GM18499 (cell line): Measurements from ENCODE around the gene SLC12A9.
"Not testable (repeated sequence)": the region's sequence is repeated elsewhere in the genome, so short reads cannot be mapped to it uniquely, and the experiment has no call there.

Source experiments
- ATAC-seq: cut with Tn5 transposase; IDR thresholded peaks from one replicate; pipeline ENCODE4 v1.9.1; 2021; ENCODE audit warnings: moderate number of reproducible peaks; ENCODE audit not compliant: insufficient read depth, unreplicated experiment

SLC12A9 gene

DNA sequence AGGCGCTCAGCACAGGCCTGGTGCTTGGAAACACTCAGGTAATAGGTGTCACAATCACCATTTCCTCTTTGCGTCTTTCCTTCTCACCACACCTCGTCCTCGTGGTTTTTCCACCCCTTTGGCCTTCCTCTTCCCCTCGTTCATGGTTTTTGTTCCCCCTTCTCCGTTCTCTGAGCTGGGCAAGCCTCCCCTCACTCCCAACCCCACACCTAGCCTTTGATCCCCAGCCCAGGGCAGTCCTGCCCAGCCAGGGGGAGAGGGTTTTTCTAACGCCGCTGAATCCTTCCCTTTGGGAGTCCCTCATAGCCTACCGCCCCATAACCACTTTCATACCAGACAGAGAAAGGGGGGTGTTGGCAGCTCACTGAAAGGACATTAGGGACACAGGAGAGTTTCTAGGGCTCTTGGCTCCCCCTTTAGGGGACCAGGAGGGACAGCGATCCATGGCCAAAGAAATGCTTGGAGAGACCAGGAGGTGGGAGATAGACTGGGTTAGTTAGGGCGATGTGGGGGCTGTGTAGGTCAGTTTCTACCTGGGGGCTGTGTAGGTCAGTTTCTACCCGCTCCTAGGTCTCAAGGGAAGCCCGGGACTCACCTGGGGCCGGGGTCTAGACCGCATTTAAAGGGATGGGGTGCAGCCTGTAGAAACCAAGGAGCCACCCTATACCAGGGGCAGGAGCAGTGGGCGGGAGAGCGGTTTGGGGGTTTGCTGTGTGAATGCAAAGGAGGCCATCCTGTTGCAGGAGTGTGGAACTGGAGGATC lies 26.6 kb upstream of the SLC12A9 start:
- no peak for ATAC-seq

DNA sequence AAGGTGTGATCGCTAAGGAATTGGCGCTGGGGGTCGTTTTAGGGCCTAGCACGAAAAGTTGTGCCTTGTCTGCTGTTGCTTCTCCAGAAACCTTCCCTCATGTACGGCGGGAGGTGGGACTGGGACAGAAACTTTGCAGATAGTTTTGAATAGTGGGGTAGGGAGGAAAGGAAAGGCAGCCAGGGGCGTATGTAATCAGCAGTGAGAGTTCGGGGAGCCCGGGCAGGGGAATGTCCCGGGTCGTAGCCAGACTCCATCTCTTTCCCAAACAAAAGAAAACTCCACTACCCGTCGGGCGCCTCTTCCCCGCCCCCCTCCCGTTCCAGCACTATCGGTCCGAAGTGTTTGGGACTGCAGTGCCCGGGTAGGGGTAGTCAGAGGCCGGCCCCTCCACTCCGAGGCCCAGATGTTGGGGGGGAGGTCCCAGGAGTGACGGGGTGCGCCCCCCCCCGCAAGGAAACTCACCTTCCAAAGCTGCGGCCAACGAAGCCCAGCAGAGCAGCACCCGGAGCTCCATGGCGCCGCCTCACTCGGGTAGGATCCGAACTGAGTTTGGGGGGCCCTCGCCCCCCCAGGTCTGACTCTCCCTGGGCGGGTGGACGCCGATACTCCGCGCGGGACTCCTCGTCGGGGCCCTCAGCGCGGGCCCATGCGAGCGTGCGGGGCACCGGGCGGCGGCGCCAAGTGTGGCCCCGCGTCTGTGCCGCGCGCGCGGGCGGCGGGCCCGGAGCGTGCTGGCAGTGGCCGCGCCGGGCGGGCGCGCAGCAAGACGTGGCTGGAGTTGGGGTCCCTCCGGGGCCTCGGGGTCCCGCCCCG lies 25.8 kb upstream of the SLC12A9 start:
- no peak for ATAC-seq

DNA sequence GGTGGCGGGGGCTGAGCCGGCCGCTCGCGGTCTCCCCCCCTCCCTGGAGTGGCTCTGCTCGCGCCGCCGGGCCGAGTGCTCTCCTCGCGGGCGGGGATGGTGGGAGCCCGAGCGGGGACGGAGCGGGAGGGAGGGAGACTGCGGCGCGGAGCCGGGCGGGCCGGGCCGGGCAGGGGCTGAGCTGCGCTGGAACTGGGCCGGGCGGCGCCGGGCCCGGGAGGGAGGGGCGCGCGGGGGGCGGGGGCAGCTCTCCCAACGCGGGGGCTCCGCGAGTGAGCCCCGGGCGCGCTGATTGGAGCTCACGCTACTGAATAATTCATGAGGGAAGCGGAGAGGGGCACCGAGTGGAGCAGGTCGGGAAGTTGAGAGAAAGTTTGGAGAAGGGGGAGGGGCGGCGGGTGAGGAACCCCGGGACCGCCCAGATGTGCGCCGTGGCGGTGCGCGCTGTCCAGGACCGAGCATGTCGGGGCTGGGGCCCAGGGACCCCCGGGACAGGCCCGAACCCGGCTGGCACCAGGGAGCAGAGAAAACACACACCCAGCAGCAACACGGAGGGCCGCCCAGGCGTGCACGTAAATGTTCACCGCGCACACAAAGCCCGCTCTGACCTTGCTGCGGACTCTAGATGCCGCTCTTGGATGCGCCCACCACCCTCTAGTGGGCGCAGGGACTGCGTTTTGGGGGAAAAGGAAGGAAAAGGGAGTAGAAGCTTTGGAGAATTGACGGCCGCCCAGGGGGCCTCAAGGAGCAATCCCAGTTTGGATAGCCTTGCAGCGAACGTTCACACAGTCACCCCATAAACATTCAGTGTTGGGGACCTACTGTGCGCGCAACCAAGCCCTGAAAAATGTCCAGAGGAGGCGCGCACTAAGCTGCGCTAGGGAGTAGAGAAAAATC lies 24.9 kb upstream of the SLC12A9 start, which contains the start of gene EPHB4:
Gene EPHB4, minus strand, starts transcription at position 194 of the 897 bp plus-strand sequence. CDS start 493 bp downstream, outside the sequence.
- ATAC-seq = no peak

DNA sequence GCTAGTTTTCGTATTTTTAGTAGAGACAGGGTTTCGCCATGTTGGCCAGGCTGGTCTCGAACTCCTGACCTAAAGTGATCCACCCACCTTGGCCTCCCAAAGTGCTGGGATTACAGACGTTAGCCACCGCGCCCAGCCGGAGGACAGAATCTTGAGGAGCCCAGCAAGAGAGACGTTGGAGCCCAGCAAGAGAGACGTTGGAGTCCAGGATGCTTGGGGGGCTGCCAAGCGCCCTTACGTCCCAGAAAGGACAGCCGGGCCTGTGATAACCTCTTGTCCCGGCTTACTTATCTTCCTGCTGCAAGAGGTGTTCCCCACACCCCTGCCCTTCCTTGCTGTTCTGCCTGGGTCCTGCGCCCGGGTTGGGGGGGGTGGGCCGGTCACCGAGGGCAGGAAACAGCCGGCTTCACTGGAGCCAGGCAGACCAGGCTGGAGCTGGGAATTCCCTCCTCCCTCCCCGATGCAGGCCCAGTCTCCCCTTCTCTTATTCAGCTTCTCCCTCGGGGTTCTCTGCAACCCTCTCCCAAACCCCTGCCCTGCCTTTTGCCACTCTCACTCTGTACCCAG lies 23.3 kb upstream of the SLC12A9 start:
- ATAC-seq = no peak

DNA sequence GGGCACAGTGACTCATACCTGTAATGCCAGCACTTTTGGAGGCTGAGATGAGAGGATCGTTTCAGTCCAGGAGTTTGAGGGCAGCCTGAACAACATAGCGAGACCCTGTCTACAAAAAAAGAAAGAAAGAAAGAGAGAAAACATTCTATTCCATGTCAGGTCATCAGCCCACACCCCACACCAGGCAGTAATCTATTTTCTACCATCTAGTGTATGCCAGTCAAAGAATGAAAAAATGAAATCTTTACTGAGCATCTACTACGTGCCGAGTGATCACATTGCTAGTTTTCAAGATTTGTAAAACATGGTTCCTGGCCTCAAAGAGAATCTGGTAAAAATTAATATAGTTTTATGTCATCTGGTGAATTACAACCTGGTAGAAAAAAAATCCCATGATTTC lies 22.1 kb upstream of the SLC12A9 start:
- ATAC-seq = no peak

DNA sequence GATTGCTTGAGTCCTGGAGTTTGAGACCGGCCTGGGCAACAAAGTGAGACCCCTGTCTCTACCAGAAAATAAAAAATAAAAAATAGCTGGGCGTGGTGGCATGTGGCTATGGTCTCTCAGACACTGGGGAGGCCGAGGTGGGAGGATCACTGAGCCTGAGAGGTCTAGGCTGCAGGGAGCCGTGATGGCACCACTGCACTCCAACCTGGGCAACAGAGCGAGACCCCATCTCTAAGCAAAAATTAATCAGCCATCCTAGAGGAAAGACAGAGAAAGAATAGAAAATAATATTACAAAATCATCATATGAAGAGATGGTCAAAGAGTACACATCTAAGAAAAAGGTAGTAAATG lies 20.3 kb upstream of the SLC12A9 start:
- no peak for ATAC-seq

DNA sequence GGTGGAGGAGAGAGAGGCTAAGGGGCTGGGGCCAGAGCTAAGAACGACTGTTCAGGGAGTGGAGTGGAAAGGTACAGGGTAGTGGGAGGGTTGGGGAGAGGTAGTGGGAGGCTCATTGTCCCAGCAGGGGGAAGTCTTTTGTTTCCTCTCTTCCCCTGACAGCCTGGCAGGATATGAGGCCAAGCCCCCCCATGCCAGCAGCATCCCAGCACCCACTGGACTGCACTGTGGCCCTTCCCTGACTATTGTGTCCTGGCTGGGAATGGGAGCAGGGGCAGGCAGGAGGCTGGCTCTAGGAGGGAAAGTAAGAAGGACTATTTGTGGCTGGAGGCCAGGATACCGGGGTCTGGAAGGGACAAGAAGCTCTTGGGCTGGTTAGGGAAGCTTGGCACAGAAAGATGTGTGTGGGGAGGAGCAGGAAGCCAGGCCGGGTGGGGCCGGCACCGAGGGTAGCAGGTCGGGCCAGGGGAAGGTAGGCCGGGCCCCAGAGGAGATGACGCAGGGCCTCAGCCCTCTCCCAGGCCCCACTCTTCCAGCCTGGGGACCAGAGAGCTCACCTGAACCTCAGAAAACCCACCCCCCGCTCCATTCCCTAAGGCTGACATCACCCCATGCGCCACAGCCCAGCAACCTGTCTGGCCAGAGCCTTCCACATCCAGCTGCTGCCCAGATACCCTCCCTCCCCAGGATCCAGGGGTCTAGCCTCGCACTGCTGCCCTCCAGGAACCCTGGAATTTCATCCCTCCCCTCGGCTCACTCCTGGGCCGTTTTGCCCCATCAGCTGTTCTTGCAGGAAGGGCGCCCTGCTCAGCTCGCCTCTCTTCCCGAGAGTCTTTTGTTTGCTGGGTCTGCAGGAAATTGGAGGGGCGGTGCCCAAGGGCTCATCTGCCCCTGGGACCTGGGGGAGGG lies 16.4 kb upstream of the SLC12A9 start:
- ATAC-seq = no peak

DNA sequence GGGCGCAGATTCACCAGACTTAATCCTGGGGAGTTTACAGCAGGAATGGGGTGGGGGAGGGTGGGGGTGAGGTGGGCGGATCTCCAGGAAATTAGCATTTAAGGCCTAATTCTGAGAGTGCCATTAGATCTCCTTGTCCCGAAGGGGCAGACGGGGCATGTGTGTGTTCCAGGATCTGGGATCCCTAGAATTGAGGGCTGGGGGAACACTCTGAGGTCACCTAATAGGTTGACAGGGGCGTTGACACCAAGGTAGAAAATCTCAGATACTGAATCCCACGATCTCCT lies 15.8 kb upstream of the SLC12A9 start:
- no peak for ATAC-seq

DNA sequence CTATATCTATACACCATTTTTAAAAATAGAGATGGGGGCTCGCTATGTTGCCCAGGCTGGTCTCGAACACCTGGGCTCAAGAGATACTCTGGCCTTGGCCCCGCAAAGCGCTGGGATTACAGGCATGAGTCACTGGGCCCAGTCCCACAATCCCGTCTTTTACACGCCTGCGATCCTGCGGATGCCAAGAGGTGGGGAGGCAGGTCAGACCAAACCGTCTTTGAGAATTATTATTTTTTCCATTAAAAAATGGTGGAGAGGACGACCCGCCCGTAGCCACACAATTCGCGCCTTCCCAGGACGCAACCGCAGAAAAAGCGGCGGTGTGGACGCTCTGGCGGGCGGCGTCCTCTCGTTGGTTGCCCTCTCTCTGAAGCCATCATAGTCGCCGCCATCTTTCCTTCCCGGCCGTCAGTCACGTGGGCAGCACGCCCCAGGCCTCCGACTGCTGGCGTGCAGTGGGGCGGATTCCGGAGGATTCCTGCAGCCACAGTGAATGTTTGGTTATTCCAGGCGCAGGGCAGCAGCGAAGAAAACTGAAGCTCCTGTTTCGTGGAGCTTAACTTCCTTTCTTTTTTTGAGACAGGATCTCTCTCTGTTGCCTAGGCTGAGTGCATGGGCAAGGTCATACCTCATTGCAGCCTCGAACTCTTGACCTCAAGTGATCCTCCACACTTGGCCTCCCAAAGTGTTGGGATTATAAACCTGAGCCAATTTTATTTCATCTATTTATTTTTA lies 15.2 kb upstream of the SLC12A9 start:
- ATAC-seq = no peak

DNA sequence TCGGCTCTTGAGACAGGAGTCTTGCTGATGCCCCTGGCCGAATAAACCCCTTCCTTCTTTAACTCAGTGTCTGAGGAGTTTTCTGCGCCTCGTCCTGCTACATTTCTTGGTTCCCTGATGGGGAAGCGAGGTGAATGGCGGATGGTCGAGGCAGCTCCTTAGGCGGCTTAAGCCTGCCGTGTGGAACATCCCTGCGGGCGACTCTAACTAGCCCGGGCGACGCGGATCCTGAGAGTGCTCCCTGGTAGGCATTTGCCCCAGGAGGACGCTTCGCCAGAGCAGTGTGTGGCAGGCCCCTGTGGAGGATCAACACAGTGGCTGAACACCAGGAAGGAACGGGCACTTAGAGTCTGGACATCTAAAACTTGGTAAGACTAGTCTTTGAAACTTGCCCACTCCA lies 13.2 kb upstream of the SLC12A9 start:
- no peak for ATAC-seq

DNA sequence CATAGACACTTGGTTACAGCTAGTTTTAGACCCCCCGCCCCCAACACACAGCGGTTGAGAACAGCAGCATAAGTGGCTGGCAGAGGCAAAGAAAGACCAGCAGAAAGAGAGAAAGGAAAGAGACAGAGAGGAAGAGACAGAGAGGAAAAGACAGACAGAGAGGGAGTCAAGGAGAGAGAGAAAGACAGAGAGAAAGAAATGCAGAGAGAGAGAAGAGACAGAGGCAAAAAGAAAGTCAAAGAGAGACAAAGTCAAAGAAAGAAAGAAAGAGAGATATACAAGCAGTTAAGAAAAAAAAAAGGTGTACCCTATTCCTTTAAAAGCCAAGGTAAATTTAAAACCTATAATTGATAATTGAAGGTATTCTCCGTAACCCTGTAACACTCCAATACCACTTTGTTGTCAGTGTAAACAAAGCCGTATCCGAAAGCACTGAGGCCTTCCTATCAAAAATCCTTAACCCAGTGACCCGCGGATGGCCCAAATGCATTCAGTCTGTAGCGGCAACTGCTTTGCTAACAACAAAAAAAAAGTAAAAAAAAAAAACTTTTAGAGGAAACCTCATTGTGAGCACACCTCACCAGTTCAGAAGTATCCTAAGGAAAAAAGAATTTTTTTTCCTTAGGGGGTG lies 11.9 kb upstream of the SLC12A9 start:
- ATAC-seq = no peak

DNA sequence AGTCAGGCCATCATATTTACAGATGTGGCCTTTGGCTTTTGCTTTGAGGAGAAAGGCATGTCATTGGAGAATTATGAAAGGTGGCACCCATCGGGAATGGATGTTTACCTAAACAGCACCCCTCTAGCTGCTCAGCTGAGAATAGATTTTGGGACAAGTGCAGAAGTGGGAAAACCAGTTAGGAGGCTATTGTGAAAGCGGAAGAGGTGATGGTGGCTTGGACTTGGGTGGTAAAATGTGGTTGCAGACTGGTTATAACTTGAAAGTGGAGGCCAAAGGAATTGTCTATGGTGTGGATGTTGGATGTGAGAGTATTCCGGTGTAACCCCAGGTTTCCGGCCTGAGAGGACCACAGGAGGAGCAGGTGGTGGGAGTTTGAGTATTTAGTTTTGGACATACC lies 5.2 kb upstream of the SLC12A9 start:
- no peak for ATAC-seq

DNA sequence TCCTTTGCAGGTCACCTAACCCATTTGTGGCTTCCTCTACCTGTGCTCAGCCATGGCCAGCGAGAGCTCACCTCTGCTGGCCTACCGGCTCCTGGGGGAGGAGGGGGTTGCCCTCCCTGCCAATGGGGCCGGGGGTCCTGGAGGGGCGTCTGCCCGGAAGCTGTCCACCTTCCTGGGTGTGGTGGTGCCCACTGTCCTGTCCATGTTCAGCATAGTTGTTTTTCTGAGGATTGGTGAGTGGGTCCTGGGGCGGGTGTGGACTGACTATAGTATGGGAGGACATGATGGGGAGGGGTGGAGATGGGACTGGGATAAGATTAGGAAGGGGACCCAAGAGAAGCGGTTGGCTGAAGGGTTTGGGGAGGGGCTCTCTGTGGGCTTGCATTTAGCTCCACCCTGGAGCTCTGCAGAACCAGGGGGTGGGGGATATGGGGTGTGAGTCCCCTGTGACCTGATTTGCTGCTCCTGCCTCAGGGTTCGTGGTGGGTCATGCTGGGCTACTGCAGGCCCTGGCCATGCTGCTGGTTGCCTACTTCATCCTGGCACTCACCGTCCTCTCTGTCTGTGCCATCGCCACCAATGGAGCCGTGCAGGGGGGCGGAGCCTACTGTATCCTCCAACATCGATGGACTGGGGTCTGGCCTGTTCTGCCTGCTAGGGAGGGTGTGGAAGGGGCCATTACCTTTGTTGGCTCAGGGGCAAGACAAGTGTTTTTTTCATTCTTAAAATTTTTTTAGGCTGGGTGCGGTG lies 1.8 kb downstream of the SLC12A9 start:
- ATAC-seq = no peak

DNA sequence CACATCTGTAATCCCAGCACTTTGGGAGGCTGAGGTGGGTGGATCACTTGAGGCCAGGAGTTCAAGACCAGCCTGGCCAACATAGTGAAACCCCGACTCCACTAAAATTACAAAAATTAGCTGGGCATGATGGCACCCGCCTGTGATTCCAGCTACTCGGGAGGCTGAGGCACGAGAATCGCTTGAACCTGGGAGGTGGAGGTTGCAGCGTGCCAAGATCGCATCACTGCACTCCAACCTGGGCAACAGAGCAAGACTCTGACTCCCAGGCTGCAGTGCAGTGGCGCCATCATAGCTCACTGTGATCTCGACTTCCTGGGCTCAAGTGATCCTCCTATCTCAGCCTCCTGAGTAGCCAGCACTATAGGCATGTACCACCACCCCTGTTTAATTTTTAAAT lies 2.4 kb downstream of the SLC12A9 start:
- not testable (repeated sequence) for ATAC-seq

DNA sequence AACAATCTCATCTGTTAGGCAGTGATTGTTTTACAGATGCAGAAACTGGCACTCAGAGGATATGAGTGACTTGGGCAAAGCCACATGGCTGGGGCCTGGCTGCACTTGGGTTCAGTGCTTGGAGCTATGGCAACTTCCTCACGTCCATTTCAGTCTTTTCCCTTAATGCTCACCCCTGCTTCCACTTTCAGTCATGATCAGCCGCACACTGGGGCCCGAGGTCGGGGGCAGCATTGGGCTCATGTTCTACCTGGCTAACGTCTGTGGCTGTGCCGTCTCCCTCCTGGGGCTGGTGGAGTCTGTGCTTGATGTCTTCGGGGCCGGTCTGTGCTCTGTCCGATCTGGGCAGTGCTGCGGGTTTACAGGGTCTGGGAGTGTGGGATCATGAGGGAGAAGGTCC lies 3.0 kb downstream of the SLC12A9 start:
- ATAC-seq = no peak

DNA sequence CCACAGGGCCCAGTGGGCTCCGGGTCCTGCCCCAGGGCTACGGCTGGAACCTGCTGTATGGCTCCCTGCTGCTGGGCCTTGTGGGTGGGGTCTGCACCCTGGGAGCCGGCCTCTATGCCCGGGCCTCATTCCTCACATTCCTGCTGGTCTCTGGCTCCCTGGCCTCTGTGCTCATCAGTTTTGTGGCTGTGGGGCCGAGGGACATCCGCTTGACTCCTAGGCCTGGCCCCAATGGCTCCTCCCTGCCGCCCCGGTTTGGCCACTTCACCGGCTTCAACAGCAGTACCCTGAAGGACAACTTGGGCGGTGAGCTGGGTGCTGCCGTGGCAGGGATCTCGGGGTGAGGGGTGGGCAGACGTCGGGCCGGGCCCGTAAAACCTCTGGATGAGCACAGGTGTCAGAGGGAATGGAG lies 4.4 kb downstream of the SLC12A9 start:
- ATAC-seq = no peak

DNA sequence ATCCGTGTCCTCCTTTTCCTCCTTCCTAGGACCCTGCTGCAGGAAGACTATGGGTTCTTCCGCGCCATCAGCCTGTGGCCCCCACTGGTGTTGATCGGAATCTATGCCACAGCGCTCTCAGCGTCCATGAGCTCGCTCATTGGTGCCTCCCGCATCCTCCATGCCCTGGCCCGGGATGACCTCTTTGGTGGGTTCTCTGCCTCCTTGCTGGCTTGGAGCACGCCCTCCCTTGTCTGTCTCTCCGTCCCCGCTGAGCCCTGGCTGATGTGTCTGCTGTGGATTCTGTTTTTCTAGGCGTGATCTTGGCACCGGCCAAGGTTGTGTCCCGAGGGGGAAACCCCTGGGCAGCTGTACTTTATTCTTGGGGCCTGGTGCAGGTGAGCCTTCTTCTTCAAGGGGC lies 7.3 kb downstream of the SLC12A9 start:
- no peak for ATAC-seq
